ENCODE measurements around the gene STS.

Gene STS, protein sequence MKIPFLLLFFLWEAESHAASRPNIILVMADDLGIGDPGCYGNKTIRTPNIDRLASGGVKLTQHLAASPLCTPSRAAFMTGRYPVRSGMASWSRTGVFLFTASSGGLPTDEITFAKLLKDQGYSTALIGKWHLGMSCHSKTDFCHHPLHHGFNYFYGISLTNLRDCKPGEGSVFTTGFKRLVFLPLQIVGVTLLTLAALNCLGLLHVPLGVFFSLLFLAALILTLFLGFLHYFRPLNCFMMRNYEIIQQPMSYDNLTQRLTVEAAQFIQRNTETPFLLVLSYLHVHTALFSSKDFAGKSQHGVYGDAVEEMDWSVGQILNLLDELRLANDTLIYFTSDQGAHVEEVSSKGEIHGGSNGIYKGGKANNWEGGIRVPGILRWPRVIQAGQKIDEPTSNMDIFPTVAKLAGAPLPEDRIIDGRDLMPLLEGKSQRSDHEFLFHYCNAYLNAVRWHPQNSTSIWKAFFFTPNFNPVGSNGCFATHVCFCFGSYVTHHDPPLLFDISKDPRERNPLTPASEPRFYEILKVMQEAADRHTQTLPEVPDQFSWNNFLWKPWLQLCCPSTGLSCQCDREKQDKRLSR

DNA sequence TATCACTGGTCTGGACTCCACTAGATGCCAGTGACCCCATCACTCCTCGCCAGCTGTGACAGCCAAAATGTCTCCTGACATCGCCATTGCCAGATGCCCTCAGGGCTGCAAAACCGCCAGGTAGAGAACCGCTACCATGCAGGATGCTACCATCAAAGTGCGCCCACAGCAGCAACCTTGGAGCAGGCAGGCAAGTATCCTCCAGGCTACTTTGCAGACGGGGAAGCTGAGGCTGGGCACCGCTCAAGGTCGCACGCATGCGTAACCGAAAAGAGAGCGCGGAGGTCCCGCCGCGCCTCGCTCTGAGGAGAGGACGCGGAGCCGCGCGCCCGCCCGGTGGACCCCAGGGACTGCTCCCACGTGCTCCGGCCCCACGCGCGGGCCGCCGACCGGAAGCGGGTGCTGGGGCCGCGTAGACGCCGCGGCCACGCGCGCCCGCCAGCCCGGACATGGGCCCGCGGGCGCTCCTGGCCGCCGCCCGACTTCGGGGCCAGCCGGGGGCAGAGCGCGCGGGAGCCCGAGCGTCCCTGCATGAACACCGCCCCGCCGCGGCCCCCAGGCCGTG, at the start of gene STS:
STS (plus strand) TSS at position 300 of the 565 bp plus-strand sequence. CDS start 105,488 bp downstream, outside the sequence.
- DNase-seq, result peak; percentile 2

DNA sequence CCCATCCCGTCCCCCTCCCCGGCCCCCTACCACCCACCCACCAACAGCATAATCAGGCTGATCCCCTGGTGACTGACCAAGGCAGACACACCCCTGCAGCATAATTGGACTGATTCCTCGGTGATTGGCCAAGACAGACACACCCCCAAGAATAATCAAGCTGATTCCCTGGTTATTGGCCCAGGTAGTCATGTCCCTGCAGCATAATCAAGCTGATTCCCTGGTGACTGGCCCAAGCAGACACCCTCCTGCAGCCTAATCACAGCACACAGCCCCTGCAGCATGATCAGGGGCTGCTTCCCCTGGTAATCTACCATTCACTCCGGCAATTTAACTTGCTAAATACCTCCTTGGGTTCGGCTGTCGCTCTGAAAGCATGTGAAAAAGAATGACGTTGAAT, 47.5 kb upstream of the STS start:
- DNase-seq, result no peak

DNA sequence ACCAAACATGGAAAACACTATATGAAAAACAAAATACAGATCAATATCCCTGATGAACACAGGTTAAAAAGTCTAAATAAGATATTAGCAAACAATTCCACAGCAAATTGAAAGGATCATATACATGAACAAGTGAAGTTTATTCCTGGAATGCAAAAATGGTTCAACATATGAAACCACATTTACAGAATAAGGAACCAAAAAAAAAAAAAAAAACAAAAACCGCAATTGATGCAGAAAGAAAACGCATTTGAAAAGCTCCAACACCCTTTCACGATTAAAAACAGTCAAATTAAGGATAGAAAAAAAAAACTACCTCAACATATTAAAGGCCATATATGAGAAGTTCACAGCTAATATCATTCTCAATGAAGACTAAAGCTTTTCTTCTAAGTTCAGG, 45.4 kb upstream of the STS start:
- no peak for DNase-seq

GRCh38 chrX:7106649-7107048, 40.9 kb upstream of the STS start:
- no peak for DNase-seq

DNA sequence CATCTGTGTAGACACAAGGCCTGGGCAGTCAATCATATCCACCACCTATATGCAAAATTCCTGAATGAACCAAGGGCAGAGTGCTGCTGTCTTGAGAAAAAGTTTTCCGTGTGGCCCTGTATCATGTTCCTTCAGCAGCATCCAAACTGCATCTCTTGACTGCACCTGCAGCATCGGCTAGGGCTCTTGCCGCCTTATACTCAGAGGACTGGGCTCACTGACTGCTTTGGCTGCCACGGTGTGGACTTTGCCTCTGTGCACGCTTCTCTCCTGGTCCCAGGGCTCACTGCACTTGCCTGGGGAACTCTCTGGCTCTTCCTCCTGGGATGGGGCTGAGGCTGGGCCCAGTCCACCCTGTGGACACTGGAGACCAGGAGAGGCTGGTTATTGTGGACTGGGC, 39.5 kb upstream of the STS start:
- DNase-seq, result no peak

GRCh38 chrX:7109049-7109531, 38.4 kb upstream of the STS start:
- peak; percentile 12 for DNase-seq

- DNase-seq, result no peak
Measured at GRCh38 chrX:7109838-7110793, 37.4 kb upstream of the STS start.

GRCh38 chrX:7110821-7111276, 36.7 kb upstream of the STS start:
- peak; percentile 22 for DNase-seq

DNA sequence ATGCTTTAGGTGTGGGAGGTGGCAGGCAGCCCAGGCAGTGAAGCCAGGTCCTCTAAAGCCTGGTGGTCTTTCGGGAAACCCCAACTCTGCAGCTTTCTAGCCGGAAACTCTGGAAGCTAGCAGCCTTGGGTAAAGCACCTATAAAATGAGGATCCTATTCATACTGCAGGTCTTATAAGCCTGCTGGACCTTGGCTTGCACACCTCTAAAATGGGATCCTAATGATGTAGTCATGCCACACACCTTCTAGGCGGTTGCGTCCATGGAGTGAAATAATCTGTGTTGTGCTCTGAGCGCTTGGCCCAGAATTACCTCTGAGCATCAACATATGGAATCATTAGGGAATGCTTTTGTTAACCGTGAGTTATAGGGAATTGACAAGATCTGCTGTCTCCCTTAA, 36.0 kb upstream of the STS start:
- no peak for DNase-seq

GRCh38 chrX:7112071-7112470, 35.4 kb upstream of the STS start:
- DNase-seq, result no peak

GRCh38 chrX:7115557-7115956, 32.0 kb upstream of the STS start:
- peak; percentile 40 for DNase-seq

DNA sequence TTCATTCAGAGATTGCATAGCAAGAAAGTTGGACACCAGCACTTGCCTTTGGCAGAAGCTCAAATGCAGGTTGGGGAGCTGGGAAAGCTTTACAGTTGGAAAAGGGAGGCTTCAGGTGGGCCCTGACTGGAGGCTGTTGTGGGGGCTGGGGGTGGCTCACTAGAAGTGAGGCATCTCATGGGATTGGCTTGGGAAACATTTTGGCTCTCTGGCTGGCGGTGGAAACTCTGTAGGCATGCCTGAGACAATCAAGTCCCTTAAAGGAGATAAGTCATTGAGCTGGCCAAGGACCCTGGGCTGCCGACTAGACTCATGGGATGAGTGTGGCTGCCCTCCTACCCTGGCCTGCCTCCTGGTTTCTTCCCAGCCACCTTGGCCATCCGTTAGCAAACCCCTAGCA, 31.4 kb upstream of the STS start:
- no peak for DNase-seq

GRCh38 chrX:7117587-7117986, 29.9 kb upstream of the STS start:
- no peak for DNase-seq

GRCh38 chrX:7119950-7120877, 27.3 kb upstream of the STS start:
- peak; percentile 65 for DNase-seq

GRCh38 chrX:7120878-7121219, 26.7 kb upstream of the STS start:
- no peak for DNase-seq

DNA sequence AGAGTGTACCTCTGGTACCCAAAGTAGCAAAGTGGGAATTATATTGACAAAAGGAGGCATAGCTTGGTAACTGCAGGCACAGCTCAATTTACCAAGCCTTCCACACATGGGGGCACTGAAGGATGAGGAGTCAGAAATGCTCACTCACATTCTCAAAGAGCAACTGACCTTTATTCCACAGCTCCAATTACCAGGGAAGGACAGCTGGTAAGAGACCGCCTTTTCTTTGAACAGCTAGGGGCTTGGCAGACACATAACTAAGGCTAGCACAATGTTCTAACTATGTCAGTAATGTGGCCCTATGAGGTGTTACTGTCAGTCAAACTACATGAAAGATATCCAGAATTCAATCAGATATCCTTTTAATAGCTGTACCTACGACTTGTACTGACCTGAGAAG, 20.5 kb upstream of the STS start:
- peak; percentile 13 for DNase-seq

GRCh38 chrX:7131621-7132020, 15.9 kb upstream of the STS start:
- no peak for DNase-seq

DNA sequence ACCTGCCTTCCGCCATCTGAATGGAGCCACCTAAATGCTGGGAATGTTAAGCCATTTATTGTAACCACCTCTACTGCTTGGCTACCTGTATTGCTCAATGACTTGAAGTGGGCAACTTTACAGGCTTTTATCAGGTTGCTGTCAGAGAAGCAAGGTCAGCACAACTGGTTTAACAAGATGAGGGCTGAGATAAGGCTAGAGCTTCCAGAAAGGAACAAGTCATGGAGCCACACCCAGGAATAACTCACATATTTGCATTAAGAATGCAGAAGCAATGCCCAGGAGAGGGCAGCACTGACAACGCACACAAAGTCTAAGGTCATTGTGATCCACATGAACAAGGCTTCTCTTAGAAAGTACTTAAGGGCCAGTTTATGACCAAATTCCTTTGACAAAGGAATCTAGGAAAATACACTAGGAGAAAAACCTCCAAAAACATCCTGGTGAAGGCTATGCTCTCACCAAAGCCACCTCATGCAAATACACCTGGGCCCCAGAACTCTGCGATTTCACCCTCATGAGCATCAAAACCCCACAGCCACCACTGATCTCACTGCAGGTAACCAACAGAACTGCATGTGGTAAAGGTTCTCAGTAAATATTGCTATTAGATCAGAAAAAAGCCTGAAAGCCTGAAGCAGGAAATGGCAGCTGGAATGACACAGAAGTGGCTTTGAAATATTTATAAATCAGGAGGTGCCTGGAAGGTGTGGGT, 15.0 kb upstream of the STS start:
- DNase-seq, result peak; percentile 70

GRCh38 chrX:7133050-7133440, 14.5 kb upstream of the STS start:
- DNase-seq, result no peak

DNA sequence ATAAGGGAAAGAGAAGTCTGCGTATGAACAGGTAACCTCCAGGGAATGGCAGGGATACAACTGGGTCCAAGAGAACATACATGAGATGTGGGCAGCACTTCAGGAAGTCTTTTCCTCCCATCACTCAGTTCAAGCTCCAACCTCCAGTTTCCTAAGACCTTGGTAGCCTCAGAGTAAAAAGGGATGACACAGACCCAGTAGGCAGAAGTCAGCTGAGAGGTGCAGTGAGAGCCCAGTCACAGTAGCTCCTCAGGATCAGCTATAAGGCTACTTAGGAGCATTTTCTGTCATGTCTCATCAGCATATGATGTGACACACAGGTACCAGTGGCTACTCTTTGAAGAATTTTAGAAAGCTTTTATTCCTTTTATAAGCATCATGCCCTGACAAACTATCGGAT, 12.5 kb upstream of the STS start:
- no peak for DNase-seq

Data from HCEC 1CT (cell line).